ENCODE measurements around the gene LMX1B.

GRCh38 chr9:126701813-126702140 lies 88.0 kb downstream of the LMX1B start:
- TF ChIP-seq PATZ1 (CRISPR knock-in tag; IDR thresholded peaks at IDR 0.05; ENCODE audit: borderline replicate concordance), result no peak
- no peak for TF ChIP-seq ZNF565 (CRISPR knock-in tag; conservative IDR thresholded peaks at IDR 0.05; ENCODE audit: low read depth)
- TF ChIP-seq ZNF8 (CRISPR knock-in tag; IDR thresholded peaks at IDR 0.05), result no peak
- TF ChIP-seq ZFP30 (CRISPR knock-in tag; IDR thresholded peaks at IDR 0.05), result no peak
- TF ChIP-seq ZFP3 (CRISPR knock-in tag; IDR thresholded peaks at IDR 0.05), result no peak
- no peak for TF ChIP-seq PPARA (CRISPR knock-in tag; IDR thresholded peaks at IDR 0.05; ENCODE audit: borderline replicate concordance)
- TF ChIP-seq SNAI2 (CRISPR knock-in tag; IDR thresholded peaks at IDR 0.05), result no peak
- no peak for TF ChIP-seq ZNF70 (CRISPR knock-in tag; IDR thresholded peaks at IDR 0.05)
- TF ChIP-seq RARB (CRISPR knock-in tag; IDR thresholded peaks at IDR 0.05), result no peak
- TF ChIP-seq TOX (CRISPR knock-in tag; IDR thresholded peaks at IDR 0.05; ENCODE audit: borderline replicate concordance), result no peak
- TF ChIP-seq TSHZ2 (CRISPR knock-in tag; IDR thresholded peaks at IDR 0.05), result no peak
- TF ChIP-seq CREB5 (CRISPR knock-in tag; IDR thresholded peaks at IDR 0.05; ENCODE audit: low read depth), result no peak

Measured in SK-N-SH treated with all-trans-retinoic acid at 6 μM for 48 hours (cell line).